GM19463 (cell line): ENCODE measurements around the gene ARL6.

ENCODE experiments used
- ATAC-seq: cut with Tn5 transposase; IDR thresholded peaks from one replicate; pipeline ENCODE4 v1.9.1; 2021; ENCODE audit warnings: mild to moderate bottlenecking, moderate library complexity; ENCODE audit not compliant: unreplicated experiment

ARL6 gene

DNA sequence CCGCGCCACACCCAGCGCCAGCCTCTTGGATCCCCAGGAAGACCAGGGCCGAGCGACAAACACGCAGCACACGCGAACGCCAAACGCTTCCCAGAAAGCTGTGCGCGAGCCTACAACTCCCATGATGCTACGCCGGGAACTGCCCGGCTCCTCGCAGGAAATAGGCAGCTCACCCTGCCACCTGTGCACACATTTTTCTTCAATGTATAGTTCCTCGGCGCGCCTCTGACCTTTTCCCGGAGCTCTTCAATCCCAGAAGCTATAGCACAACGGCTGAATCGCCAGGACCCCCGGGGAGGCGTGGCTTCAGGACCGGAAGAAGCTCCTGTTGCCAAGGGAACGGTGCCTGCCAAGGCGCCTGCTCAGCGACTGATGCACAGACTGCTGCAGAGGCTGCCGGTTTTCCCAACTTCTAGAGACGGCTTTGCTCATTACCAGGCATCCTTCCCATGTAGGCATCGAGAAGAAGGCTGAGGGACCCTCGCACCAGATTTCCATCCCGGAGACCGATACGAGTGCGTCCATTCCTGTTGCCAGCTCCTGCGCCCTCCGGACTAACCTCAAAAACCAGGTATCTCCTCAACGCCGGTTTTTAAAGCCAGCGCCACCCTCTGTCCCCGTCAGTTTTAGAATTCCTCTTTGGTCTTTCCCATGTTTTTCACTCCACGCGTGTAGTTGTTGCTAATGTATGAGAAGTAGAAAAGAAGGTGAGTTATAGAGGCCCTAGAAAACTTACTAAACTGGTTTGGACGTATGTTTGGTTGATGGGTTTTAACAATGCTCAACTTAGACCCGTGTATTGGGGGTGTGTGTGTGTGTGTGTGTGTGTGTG, at the start of gene ARL6:
ARL6 (plus strand) TSS at position 352 of the 832 bp plus-strand sequence. CDS start 3,350 bp downstream, outside the sequence.
- ATAC-seq, result peak; percentile 94

DNA sequence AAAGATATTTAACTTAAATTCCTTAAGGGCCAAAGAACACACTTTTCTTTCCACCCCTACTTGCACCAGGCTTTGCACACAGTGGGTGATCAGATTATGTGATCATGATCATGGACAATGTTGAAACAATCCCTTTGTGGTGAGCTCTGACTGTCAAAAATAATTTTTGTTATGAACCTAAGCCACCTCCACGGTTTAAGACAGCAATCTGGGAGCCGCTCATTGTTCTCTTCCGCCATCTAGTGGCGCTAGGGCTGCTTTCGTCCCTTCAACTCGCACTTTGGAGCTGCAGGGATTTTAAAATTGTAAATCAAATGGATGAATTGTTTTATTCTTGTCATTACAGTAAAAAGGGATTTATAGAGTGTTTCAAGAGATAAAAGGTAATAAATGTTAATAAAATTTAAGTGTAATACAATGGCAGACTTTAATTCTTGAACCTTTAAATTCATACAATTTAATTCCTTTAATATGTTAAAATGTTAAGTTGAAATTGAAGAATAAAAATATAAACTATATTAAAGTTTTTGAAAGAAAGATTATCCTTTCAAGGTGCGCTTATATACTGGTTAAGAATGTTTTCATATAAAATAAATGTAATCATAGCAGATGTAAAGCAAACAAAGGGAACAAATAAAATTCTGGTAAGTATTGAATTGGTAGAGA, 45.3 kb upstream of the ARL6 start:
- peak; percentile 94 for ATAC-seq

DNA sequence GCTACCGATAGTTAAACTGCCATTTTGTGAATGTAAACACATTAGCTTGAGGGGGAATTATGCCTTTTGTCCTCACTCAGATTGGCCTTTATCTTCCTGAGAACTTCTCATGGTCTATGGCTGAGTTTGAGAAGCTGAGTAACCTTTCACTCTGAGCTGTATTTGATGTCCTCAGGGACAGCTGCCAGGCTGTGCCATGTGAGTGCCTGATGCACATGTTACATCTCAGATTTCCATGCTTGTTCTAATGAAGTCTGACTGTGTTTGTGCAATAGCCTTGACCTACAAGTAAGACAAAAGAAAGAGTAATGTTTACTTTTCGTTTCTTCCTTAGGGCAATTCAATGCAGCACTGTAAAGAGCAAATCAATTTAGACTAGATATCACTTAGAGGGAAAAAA, 44.1 kb upstream of the ARL6 start:
- ATAC-seq, result no peak

DNA sequence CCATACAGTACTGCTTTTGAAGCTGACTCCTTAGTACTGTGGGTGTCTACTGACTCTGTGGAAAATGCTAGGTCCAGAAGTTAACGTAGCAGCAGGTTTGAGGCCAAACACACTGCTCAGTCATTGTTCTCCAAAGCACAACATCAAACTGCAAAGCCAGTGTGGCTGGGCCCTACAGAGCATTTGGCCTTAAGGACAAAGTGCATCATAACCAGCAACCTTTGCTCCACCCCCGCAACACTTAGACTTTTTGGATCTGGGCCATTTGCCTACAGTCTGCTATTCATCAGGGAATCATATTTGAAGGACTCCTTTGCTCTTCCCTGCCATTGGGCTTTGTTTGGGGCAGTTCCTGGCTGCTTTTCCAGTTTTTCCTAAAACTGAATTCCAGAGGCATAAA, 43.1 kb upstream of the ARL6 start:
- ATAC-seq, result no peak

DNA sequence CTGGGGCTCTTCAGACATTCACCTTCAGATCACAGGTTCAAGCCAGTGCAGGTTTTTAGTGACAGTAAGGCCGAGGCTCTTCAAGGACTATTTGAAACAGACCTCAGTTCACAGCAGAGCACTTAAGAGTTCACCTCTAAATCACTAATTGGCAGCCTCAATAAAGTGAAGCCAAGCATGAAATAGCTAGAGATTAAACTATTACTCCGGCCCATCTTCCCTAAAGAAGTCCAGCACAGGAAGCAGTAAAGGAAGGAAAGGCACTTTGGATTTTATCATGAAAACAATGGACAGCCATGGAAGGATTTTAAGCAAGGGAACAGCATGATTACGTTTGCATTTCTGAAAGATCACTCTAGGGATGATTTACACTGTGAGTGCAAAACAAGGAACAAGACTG, 27.6 kb upstream of the ARL6 start:
- no peak for ATAC-seq

GRCh38 chr3:97738761-97739160, 25.8 kb upstream of the ARL6 start:
- no peak for ATAC-seq

GRCh38 chr3:97742036-97742435, 22.5 kb upstream of the ARL6 start:
- no peak for ATAC-seq

DNA sequence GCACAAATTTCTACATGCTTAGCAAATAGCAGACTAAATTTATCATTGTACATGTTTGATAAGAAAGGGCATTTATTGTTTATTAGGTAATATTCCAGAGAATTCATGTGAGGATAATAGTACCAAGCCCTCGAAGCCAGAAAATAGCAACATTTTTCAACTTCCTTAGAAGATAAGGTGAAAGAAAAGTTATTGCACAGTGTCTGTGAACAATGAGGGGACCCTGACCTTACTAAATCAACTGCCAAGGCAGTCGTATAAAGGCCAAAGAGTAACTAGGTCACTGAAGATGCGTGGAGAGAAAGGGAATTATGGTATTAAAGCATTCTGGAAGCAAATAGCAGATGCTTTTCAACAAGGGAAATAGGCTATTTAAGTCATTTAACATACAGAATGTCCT, 20.3 kb upstream of the ARL6 start:
- no peak for ATAC-seq

- ATAC-seq, result no peak
Measured at GRCh38 chr3:97763586-97764406, 762 bp upstream of the ARL6 start.

- ATAC-seq, result no peak
Measured at GRCh38 chr3:97765336-97765735, 778 bp downstream of the ARL6 start.

DNA sequence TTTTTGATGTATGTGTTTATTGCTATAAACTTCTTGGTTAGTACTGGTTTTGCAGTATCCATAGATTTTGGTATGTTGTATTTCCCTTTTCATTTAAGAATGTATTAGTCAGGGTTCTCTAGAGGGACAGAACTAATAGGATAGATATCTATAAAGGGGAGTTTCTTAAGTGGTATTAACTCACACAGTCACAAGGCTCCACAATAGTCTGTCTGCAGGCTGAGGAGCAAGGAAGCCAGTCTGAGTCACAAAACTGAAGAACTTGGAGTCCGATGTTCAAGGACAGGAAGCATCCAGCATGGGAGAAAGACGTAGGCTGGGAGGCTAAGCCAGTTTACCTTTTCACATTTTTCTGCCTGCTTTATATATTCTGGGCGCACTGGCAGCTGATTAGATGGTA, 8.4 kb downstream of the ARL6 start:
- no peak for ATAC-seq

- ATAC-seq, result no peak
Measured at GRCh38 chr3:97778152-97778551, 13.6 kb downstream of the ARL6 start.

DNA sequence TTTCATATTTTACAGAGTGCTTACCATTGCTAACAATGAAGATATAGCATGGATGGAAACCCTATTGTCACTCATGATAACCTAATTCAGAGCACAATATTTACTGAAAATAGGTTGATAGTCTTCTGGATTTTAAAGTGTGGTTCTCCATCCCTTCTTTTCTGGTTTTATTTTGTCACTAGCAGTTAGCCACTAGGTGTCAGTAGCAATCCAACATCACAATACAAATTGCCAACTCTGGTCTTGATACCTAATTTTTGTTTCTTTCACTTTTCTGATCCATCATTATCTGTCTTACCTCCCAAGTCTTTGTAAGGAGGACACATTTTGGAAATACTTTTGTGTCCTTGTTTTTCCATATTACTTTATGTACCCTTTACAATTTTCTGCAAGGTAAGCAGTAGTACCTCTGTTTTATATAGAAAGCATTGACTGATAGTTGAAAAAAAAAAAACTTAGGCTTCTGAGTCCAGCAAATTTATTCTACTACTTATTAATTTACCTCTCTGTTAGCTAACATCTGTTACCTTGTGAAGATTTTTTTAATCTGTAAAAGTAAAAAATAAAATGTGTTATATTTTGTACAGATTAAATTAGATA, 29.0 kb downstream of the ARL6 start:
- peak; percentile 65 for ATAC-seq

- no peak for ATAC-seq
Measured at GRCh38 chr3:97795951-97796350, 31.4 kb downstream of the ARL6 start.

- ATAC-seq, result no peak
Measured at GRCh38 chr3:97804471-97804870, 39.9 kb downstream of the ARL6 start.

DNA sequence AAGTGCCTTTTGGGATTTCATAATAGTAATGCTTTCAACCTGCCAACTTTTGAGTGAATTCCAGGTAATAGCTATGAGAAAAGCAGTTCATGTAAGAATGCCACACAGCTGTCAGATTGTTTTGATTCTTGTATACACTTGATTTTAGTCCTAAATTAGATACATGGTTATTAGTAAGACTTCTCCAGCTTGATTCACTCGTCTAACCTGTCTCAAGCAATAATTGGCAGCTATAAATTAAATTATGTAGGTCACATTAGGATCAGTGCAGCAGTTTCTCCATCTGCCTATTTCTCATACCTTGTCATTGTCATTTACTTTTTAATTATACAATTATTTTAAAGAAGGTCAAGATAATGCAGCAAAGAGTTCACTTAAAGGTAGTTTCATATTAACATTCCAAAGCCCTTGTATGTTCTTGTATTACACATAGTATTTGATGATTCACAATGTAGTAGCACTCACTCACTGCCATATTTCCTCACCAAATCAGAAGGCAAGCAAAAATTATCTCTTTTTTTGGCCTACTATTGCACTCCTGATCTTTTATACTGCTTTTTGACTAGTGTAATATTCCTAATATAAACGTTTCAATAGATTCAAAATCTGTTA, 46.3 kb downstream of the ARL6 start:
- no peak for ATAC-seq

DNA sequence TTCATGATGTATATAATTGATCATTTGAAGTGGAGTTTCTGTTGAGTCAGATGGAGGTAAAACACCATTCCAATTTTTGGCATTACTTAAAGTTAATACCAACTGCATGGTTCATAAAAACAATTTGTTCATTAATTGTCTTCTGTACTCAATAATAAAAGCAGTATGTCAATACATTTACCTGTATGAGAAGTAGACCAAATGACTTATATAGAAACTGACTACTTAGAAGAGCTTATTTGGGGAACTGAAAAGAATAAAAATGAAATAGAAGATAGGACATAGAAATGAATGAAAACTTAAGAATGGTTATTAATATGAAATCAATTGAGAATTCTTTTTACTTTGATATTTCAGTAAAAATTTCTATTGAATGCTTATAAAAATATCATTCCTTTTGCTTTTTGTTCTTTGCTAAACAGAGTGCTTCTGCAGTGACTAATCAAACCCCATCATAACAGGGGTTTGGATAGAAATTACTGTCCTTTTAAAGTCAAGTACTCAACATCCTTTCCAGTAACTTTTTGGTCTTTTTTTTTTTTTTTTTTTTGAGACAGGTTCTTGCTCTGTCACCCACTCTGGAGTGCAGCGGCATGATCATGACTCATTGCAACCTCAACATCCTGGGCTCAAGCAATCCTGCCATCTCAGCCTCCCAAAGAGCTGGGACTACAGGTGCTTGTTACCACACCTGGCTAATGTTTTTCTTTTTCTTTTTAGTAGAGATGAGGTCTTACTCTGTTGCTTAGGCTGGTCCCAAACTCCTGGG, 50.8 kb downstream of the ARL6 start:
- ATAC-seq, result peak; percentile 67

GRCh38 chr3:97816811-97817210, 52.3 kb downstream of the ARL6 start:
- ATAC-seq, result no peak

DNA sequence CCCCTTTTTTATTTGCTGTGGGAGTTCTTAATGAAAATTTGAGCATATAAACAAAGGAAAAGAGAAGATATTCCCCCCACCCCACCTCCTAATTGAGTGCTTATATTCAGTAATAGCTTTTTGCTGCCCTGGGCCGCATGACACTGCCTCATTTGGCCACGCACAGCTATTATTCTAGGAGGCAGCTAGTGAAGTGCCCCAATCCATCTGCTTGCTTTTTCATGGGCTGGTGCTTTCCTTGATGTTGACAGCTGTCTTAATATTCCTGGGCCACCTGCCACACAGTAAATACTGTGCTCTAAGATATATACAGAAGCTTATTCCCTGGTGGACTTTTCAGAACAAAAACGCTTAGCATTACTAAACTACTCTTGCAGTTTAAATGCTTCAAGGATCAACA, 53.4 kb downstream of the ARL6 start:
- no peak for ATAC-seq

- no peak for ATAC-seq
Measured at GRCh38 chr3:97820780-97821179, 56.2 kb downstream of the ARL6 start.
